Measurements from ENCODE around the gene ZBTB7B. TPM values are rescaled to one million over a fixed set of nuclear protein-coding genes. Genes with fewer than 3 reads are reported as not detected.

Gene ZBTB7B
- total RNA-seq, 2 experiments from 2014 or later: 22.8 to 25.1 TPM

GRCh38 chr1:155003227-155003765 lies 694 bp downstream of the ZBTB7B start:
- peaks cover 80% of the 10 kb centered on the region for H3K4me1 ChIP-seq (ENCODE audit: insufficient read depth, low read length)
- intact Hi-C loops (cut with DNase I, micrococcal nuclease): loop anchor here in 1 of 2 experiments (5.0 kb wide), 1 partner anchor 59 kb away; the partner anchor contains the start of gene EFNA4
- no peaks in the 10 kb centered on the region for H3K27me3 ChIP-seq (ENCODE audit: control insufficient read depth in 1 of 2, insufficient read depth in 2 of 2, low read length in 2 of 2)
- Mint-ChIP-seq H3K4me3 (peak overlapping the region; percentile 99), H3K9me3 (no peaks in the 10 kb centered on the region), H3K36me3 (ENCODE audit: low read depth) (peaks cover 15% of the 10 kb centered on the region), H3K27me3 (no peaks in the 10 kb centered on the region), H3K4me1 (ENCODE audit: low read depth) (peaks cover 66% of the 10 kb centered on the region), H3K27ac (peak overlapping the region; percentile 80)
- POLR2A ChIA-PET: interaction anchor here (1.4 to 10.2 kb wide), 4 partner anchors 9 to 48 kb away, joined by 6 to 189 read pairs (median 31); partner anchors contain the start of genes CKS1B, PBXIP1 and PYGO2
- DNase-seq: peak in 3 of 14 experiments; percentile 40 to 55 (median 45)
- H3K27ac ChIP-seq (ENCODE audit: low read depth in 1 of 2, low read length in 2 of 2): peak overlapping the region; percentile 77 to 80
- TF ChIP-seq, protein P1, sequence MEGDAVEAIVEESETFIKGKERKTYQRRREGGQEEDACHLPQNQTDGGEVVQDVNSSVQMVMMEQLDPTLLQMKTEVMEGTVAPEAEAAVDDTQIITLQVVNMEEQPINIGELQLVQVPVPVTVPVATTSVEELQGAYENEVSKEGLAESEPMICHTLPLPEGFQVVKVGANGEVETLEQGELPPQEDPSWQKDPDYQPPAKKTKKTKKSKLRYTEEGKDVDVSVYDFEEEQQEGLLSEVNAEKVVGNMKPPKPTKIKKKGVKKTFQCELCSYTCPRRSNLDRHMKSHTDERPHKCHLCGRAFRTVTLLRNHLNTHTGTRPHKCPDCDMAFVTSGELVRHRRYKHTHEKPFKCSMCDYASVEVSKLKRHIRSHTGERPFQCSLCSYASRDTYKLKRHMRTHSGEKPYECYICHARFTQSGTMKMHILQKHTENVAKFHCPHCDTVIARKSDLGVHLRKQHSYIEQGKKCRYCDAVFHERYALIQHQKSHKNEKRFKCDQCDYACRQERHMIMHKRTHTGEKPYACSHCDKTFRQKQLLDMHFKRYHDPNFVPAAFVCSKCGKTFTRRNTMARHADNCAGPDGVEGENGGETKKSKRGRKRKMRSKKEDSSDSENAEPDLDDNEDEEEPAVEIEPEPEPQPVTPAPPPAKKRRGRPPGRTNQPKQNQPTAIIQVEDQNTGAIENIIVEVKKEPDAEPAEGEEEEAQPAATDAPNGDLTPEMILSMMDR (IDR thresholded peaks at IDR 0.05): no peak
- no peaks in the 10 kb centered on the region for H3K9me3 ChIP-seq (ENCODE audit: control insufficient read depth in 1 of 2, insufficient read depth in 1 of 2, low read length in 2 of 2)
- H3K36me3 ChIP-seq (ENCODE audit: insufficient read depth, low read length): peaks cover 3% of the 10 kb centered on the region
- peak overlapping the region; percentile 73 for H3K4me3 ChIP-seq (ENCODE audit: low read length)
- ATAC-seq (ENCODE audit: poor library complexity): no peak
- CTCF ChIA-PET: interaction anchor here (1.3 to 13.2 kb wide), 2 partner anchors 9 to 15 kb away, joined by 3 to 159 read pairs; no protein-coding TSS in a partner anchor

GRCh38 chr1:155003766-155004351 lies 1.3 kb downstream of the ZBTB7B start:
- Mint-ChIP-seq H3K4me1 (ENCODE audit: low read depth) (peaks cover 65% of the 10 kb centered on the region), H3K4me3 (peak overlapping the region; percentile 99), H3K9me3 (no peaks in the 10 kb centered on the region), H3K27me3 (no peaks in the 10 kb centered on the region), H3K27ac (peak overlapping the region; percentile 80), H3K36me3 (ENCODE audit: low read depth) (peaks cover 16% of the 10 kb centered on the region)
- ATAC-seq (ENCODE audit: poor library complexity): no peak
- intact Hi-C loops (cut with DNase I, micrococcal nuclease): loop anchor here in 1 of 2 experiments (5.0 kb wide), 1 partner anchor 58 kb away; the partner anchor contains the start of gene EFNA4
- TF ChIP-seq, protein P1 (IDR thresholded peaks at IDR 0.05): no peak
- peak overlapping the region; percentile 73 for H3K4me3 ChIP-seq (ENCODE audit: low read length)
- H3K27ac ChIP-seq (ENCODE audit: low read depth in 1 of 2, low read length in 2 of 2): peak overlapping the region; percentile 77 to 80
- H3K27me3 ChIP-seq (ENCODE audit: control insufficient read depth in 1 of 2, insufficient read depth in 2 of 2, low read length in 2 of 2): no peaks in the 10 kb centered on the region
- peaks cover 81% of the 10 kb centered on the region for H3K4me1 ChIP-seq (ENCODE audit: insufficient read depth, low read length)
- peaks cover 3% of the 10 kb centered on the region for H3K36me3 ChIP-seq (ENCODE audit: insufficient read depth, low read length)
- CTCF ChIA-PET: interaction anchor here (1.3 to 13.2 kb wide), 2 partner anchors 8 to 15 kb away, joined by 3 to 159 read pairs; no protein-coding TSS in a partner anchor
- POLR2A ChIA-PET: interaction anchor here (0.9 to 10.2 kb wide), 4 partner anchors 9 to 68 kb away, joined by 4 to 189 read pairs (median 31); partner anchors contain the start of genes CKS1B, PBXIP1 and PMVK
- H3K9me3 ChIP-seq (ENCODE audit: control insufficient read depth in 1 of 2, insufficient read depth in 1 of 2, low read length in 2 of 2): no peaks in the 10 kb centered on the region
- DNase-seq: peak in 2 of 14 experiments; percentile 41 to 45

GRCh38 chr1:155004352-155005075 lies 1.9 kb downstream of the ZBTB7B start:
- H3K4me1 ChIP-seq (ENCODE audit: insufficient read depth, low read length): peaks cover 81% of the 10 kb centered on the region
- Mint-ChIP-seq H3K27ac (peak overlapping the region; percentile 80), H3K4me1 (ENCODE audit: low read depth) (peaks cover 62% of the 10 kb centered on the region), H3K9me3 (no peaks in the 10 kb centered on the region), H3K27me3 (no peaks in the 10 kb centered on the region), H3K4me3 (peak overlapping the region; percentile 99), H3K36me3 (ENCODE audit: low read depth) (peaks cover 21% of the 10 kb centered on the region)
- intact Hi-C loops (cut with DNase I, micrococcal nuclease): loop anchor here in 1 of 2 experiments (5.0 kb wide), 1 partner anchor 58 kb away; the partner anchor contains the start of gene EFNA4
- no peak for ATAC-seq (ENCODE audit: poor library complexity)
- CTCF ChIA-PET: interaction anchor here (1.3 to 13.2 kb wide), 2 partner anchors 8 to 14 kb away, joined by 3 to 159 read pairs; no protein-coding TSS in a partner anchor
- peak overlapping the region; percentile 66 to 77 for H3K27ac ChIP-seq (ENCODE audit: low read depth in 1 of 2, low read length in 2 of 2)
- peaks cover 3% of the 10 kb centered on the region for H3K36me3 ChIP-seq (ENCODE audit: insufficient read depth, low read length)
- peak overlapping the region; percentile 73 for H3K4me3 ChIP-seq (ENCODE audit: low read length)
- no peaks in the 10 kb centered on the region for H3K27me3 ChIP-seq (ENCODE audit: control insufficient read depth in 1 of 2, insufficient read depth in 2 of 2, low read length in 2 of 2)
- TF ChIP-seq, protein P1 (IDR thresholded peaks at IDR 0.05): no peak
- DNase-seq: no peak
- no peaks in the 10 kb centered on the region for H3K9me3 ChIP-seq (ENCODE audit: control insufficient read depth in 1 of 2, insufficient read depth in 1 of 2, low read length in 2 of 2)
- POLR2A ChIA-PET: interaction anchor here (0.9 to 10.2 kb wide), 3 partner anchors 8 to 68 kb away, joined by 4 to 189 read pairs (median 28); partner anchors contain the start of genes PBXIP1 and PMVK

Measured in CD4-positive, alpha-beta T cell (primary cell).